ENCODE results near the gene SCART1. TPM values are rescaled to one million over a fixed set of nuclear protein-coding genes. Genes with fewer than 3 reads are reported as not detected.
"Not testable (repeated sequence)": the region's sequence is repeated elsewhere in the genome, so short reads cannot be mapped to it uniquely, and the experiment has no call there.

The SCART1 gene
- total RNA-seq, 4 donors from 2014 or later, result 1.2 to 10.7 (median 2.0) TPM

DNA sequence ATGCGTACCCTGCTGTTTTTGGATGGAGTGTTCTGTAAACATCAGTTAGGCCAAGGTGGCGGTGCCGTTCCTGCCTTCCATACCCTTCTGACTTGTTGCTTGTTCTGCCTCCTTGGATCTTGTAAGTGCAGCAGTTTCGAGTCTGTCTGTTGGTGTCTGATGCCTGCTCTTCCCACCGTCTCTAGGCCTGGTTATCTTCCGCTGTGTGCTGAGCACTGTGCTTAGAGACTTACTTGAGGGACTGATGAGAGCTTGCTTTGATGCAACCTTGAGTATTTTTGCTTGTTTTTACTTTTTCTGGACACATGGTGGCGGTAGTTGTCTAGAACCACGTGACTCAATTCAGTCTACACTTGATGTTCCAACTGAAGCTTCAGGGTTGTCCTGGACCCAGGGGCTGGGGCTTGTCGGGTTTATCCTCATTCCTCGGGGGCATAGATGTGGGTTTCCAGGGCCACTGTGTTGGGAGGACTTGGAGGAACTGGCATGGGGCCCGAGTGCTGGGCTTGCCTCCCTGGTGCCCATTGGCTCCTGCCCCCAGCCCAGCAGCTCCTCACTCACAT is 15.0 kb upstream of the SCART1 start:
- WGBS, result 83% methylated on average over 11 of the region's 11 CpGs
- no peaks in the 10 kb centered on the region for H3K36me3 ChIP-seq
- DNase-seq (ENCODE audit: low spot score in 2 of 2), result peak in 1 of 2 donors; percentile 64
- H3K27ac ChIP-seq, result no peak overlapping the region
- H3K27me3 ChIP-seq, result no peaks in the 10 kb centered on the region
- TF ChIP-seq EP300 (IDR thresholded peaks at IDR 0.05) (no peak), POLR2AphosphoS5 (IDR thresholded peaks at IDR 0.05) (no peak), POLR2A (IDR thresholded peaks at IDR 0.05) (no peak), CTCF (IDR thresholded peaks at IDR 0.05) (no peak)
- H3K4me1 ChIP-seq, result no peaks in the 10 kb centered on the region
- H3K4me3 ChIP-seq, result no peak overlapping the region
- H3K9me3 ChIP-seq, result no peaks in the 10 kb centered on the region

DNA sequence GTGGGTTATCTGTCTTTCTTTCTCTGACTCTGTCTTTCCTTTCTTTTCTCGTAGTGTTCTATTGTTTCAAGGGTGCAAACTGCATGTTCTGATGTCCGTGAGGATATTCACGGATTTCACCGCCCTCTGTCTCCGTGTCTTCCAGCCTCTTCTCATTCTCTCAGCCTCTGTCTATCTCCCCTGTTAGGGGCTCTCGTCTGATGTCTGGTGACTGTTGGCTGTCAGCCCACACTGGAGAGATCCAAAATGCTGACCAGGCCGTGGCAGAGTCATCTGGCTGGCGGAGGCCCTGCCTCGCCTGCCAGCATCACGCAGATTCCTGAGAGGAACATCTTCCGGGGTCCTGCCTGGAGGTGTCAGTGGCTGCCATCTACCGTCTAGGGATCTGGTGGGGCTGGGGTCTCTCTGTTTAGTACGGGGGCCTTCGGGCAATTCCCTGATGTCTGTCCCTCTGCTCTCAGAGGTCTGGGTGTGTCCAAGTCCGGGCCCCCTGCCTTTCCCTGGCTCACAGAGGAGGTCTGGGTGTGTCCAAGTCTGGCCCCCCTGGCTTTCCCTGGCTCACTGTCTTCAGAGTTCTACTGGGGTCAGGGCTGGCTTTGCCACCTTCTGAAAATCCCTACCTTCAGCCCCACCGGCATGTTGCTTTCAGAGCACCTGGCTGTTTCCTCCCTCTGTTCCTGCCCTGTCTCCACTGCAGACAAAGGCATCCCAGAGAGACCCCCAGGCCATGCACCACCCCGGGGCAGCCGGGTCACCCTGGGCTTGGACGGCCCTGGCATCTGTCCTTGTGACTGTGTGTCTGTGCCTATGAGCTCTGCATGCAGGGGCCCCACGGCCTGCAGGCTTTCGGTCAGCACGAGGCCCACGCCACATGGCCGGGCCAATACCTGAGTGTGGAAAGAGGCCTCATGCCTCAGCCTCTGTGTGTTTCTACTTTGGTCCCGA is 14.0 kb upstream of the SCART1 start:
- no peak for TF ChIP-seq POLR2A (IDR thresholded peaks at IDR 0.05)
- no peak for TF ChIP-seq POLR2AphosphoS5 (IDR thresholded peaks at IDR 0.05)
- TF ChIP-seq EP300 (IDR thresholded peaks at IDR 0.05), result no peak
- no peak for TF ChIP-seq CTCF (IDR thresholded peaks at IDR 0.05)
- H3K27me3 ChIP-seq, result no peaks in the 10 kb centered on the region
- no peak overlapping the region for H3K27ac ChIP-seq
- H3K36me3 ChIP-seq, result no peaks in the 10 kb centered on the region
- H3K4me1 ChIP-seq, result no peaks in the 10 kb centered on the region
- H3K9me3 ChIP-seq, result no peaks in the 10 kb centered on the region
- 95% methylated on average over 11 of the region's 25 CpGs for WGBS
- no peak overlapping the region for H3K4me3 ChIP-seq
- DNase-seq (ENCODE audit: low spot score in 2 of 2), result peak in 1 of 2 donors; percentile 45

- no peak for TF ChIP-seq EP300 (IDR thresholded peaks at IDR 0.05)
- H3K4me3 ChIP-seq, result no peak overlapping the region
- H3K9me3 ChIP-seq, result no peaks in the 10 kb centered on the region
- peak in 1 of 2 donors; percentile 73 for DNase-seq (ENCODE audit: low spot score in 2 of 2)
- WGBS, result 89% methylated on average over 8 of the region's 18 CpGs
- no peak overlapping the region for H3K27ac ChIP-seq
- H3K36me3 ChIP-seq, result no peaks in the 10 kb centered on the region
- no peaks in the 10 kb centered on the region for H3K27me3 ChIP-seq
- H3K4me1 ChIP-seq, result no peaks in the 10 kb centered on the region
Measured at GRCh38 chr10:133440633-133441285, 13.0 kb upstream of the SCART1 start.

DNA sequence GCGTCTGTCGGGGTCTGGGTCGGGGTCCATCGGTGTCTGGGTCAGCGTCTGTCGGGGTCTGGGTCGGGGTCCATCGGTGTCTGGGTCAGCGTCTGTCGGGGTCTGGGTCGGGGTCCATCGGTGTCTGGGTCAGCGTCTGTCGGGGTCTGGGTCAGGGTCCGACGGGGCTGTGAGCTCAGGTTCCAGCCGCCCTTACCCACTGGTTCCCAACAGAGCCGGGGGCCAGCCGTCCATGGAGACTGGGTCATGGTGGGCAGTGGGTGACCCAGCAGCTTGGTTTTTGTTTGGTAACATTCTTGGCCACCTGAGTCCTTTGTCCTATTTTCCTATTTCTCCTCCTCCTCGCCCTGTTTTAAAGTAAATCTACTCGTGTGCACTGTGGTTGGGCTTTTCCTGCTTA is 12.4 kb upstream of the SCART1 start:
- 95% methylated on average over 11 of the region's 21 CpGs for WGBS

DNA sequence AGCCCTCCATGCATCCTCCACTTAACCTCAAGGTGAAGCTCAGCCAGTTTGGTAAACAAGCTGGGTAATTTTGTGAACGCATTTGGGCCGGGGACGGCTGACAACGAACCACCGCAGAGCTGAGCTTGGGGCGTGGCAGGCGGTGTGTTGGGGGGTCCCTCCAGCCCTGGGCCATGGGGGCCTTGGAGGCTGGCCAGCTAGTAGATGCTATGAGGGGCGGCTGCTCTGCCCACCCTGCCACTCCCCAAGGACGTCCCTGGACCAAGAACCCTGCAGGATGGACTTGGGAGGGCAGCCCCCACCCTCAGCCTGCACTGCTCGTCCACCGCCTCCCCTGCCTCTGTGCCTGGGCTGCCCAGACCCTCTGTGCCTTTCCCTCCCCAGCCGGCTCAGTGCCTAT is 12.0 kb upstream of the SCART1 start:
- no peaks in the 10 kb centered on the region for H3K36me3 ChIP-seq
- no peaks in the 10 kb centered on the region for H3K27me3 ChIP-seq
- H3K27ac ChIP-seq, result no peak overlapping the region
- no peaks in the 10 kb centered on the region for H3K4me1 ChIP-seq
- no peaks in the 10 kb centered on the region for H3K9me3 ChIP-seq
- H3K4me3 ChIP-seq, result no peak overlapping the region
- no peak for TF ChIP-seq POLR2AphosphoS5 (IDR thresholded peaks at IDR 0.05)
- no peak for TF ChIP-seq POLR2A (IDR thresholded peaks at IDR 0.05)
- no peak for TF ChIP-seq EP300 (IDR thresholded peaks at IDR 0.05)
- TF ChIP-seq CTCF (IDR thresholded peaks at IDR 0.05), result no peak
- peak in 1 of 2 donors; percentile 69 for DNase-seq (ENCODE audit: low spot score in 2 of 2)
- 72% methylated on average over 5 of the region's 12 CpGs for WGBS

More for the DNA sequence above, 12.4 kb upstream of the SCART1 start:
- not testable (repeated sequence) for H3K4me1 ChIP-seq, H3K27ac ChIP-seq, H3K4me3 ChIP-seq, H3K9me3 ChIP-seq, H3K27me3 ChIP-seq, H3K36me3 ChIP-seq
- DNase-seq (ENCODE audit: low spot score in 2 of 2), result peak in 1 of 2 donors; percentile 67
